Activated CD8-positive, alpha-beta T cell treated with anti-CD3 and anti-CD28 coated beads for 36 hours (primary cell): ENCODE data around the gene LCP1. TPM values are rescaled to one million over a fixed set of nuclear protein-coding genes. Genes with fewer than 3 reads are reported as not detected.
A peak's percentile ranks its signal among the peaks of the same experiment; 100 is the strongest.

ENCODE experiments used
- ATAC-seq: fragments of 200-7000 bp; cut with Tn5 transposase; one replicate; pipeline ENCODE4 v1.10.0; 2021; ENCODE audit warnings: mild to moderate bottlenecking, moderate library complexity
- CTCF ChIA-PET: fragments of 350-600 bp; sonication (Branson Sonifier 250); formaldehyde crosslinking; loops from one replicate; lab custom pipeline; 2021; ENCODE audit warnings: antibody characterized with exemption; lab: Charles Lee
- POLR2A ChIA-PET: fragments of 350-600 bp; sonication (Branson Sonifier 250); formaldehyde crosslinking; loops from one replicate; lab custom pipeline; 2021; ENCODE audit warnings: antibody characterized with exemption; lab: Charles Lee
- DNase-seq: peaks from one replicate; pipeline ENCODE4 v3.0.0-alpha.2; 2020
- H3K27ac Mint-ChIP-seq: one replicate; pipeline ENCODE4 v1.8.0; 2021; ENCODE audit warnings: mild to moderate bottlenecking, mixed read lengths
- H3K27me3 Mint-ChIP-seq: one replicate; pipeline ENCODE4 v1.8.0; 2021; ENCODE audit warnings: mixed read lengths
- H3K36me3 Mint-ChIP-seq: one replicate; pipeline ENCODE4 v1.8.0; 2021; ENCODE audit warnings: low read depth, mixed read lengths
- H3K4me1 Mint-ChIP-seq: one replicate; pipeline ENCODE4 v1.8.0; 2021; ENCODE audit warnings: low read depth, mixed read lengths
- H3K4me3 Mint-ChIP-seq: one replicate; pipeline ENCODE4 v1.8.0; 2021; ENCODE audit warnings: mild to moderate bottlenecking, moderate library complexity, mixed read lengths
- H3K9me3 Mint-ChIP-seq: one replicate; pipeline ENCODE4 v1.8.0; 2021; ENCODE audit warnings: mixed read lengths
- intact Hi-C: fragments of 100-400 bp; cut with micrococcal nuclease; formaldehyde crosslinking; loops from one replicate; pipeline ENCODE4 v1.10.0; 2022
- total RNA-seq, 2 experiments: library from RNA; stranded (reverse); gene quantifications; one replicate each; pipeline ENCODE4 v1.2.3, GENCODE V29; 2021
- TF ChIP-seq, protein P1 (sequence below): fragments of 200-600 bp; IDR thresholded peaks from one replicate; pipeline ENCODE4 v1.8.0; 2022; ENCODE audit warnings: antibody characterized with exemption, mild to moderate bottlenecking

LCP1 gene
- total RNA-seq, 2 experiments from 2014 or later = 1,014 to 1,019 TPM

DNA sequence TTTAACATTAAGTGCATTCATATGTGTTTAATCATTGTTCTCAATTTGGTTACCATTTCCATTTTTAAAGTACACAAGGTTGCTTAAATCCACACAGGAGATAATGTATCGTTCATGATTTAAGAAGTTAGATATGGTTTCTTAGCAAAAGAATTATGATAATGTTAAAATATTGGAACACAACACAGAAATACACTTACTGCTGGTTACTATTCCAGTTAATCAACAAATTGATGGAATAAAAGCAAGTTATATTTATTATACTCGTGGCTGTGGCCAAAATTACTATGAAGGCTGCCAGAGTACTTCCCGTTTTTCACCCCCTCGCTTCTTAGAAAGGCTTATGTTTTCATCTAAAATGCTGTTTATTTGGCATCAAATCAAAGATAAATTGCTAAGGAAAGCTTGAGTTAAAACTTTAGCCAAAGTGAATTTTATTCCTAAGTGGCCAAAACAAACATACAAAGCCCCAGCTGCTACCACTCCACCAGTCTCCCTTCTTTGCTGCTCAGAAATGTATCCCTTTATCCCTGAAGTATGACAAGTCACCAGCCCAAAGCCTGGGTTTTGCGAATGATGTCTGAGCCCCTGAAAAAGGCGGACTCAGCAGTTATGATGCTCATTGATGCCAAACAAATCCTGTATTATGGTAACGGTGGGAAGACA is 27.7 kb downstream of the LCP1 start:
- Mint-ChIP-seq H3K4me1 (peaks cover 53% of the 10 kb centered on the region), H3K27me3 (no peaks in the 10 kb centered on the region), H3K27ac (peak overlapping the region; percentile 83), H3K4me3 (no peak overlapping the region), H3K9me3 (no peaks in the 10 kb centered on the region), H3K36me3 (peaks cover 81% of the 10 kb centered on the region)
- no peak for DNase-seq
- intact Hi-C loops = no loop called here
- TF ChIP-seq, protein P1, sequence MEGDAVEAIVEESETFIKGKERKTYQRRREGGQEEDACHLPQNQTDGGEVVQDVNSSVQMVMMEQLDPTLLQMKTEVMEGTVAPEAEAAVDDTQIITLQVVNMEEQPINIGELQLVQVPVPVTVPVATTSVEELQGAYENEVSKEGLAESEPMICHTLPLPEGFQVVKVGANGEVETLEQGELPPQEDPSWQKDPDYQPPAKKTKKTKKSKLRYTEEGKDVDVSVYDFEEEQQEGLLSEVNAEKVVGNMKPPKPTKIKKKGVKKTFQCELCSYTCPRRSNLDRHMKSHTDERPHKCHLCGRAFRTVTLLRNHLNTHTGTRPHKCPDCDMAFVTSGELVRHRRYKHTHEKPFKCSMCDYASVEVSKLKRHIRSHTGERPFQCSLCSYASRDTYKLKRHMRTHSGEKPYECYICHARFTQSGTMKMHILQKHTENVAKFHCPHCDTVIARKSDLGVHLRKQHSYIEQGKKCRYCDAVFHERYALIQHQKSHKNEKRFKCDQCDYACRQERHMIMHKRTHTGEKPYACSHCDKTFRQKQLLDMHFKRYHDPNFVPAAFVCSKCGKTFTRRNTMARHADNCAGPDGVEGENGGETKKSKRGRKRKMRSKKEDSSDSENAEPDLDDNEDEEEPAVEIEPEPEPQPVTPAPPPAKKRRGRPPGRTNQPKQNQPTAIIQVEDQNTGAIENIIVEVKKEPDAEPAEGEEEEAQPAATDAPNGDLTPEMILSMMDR = no peak
- ChIA-PET POLR2A (interaction anchor here (1.3 to 2.1 kb wide), 4 partner anchors 13 to 28 kb away, joined by 4 to 9 read pairs (median 6); partner anchors contain the start of gene LCP1), CTCF (interaction anchor here (2.2 kb wide), 1 partner anchor 28 kb away, joined by 10 read pairs; no protein-coding TSS in a partner anchor)
- no peak for ATAC-seq

DNA sequence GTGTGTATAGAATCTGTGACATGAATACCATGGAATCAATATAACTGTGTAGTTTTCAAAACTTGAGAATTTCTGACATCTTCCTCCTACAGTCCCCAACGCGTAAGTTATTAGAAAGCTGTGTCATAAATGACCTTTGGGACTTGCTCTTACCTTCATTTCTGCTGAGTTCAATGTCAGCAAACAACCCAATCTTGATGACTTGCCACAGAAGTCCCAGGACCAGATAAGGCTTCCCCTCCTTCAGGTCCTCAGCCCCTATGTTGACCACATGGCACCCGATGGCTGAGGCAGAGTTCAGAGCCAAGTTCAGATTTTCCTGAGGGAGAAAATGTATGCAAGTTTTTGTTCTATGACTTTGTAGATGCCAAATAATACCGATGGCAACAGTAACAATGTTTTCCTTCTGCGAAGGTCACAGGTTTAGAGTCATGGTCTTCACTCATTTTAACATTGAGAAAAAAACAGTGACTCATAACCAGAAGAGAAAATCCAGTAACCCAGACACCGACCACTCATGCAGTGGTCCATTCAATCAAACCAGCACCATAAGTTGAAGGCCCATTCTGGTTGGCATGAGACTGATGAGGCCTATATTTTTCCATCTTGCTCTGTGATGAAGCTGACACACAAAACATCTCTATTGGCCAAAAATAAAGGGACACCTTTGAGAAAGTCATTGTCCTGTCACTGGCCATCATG is 29.2 kb downstream of the LCP1 start:
- DNase-seq (no peak), ATAC-seq (peak; percentile 31)
- Mint-ChIP-seq H3K9me3 (no peaks in the 10 kb centered on the region), H3K4me1 (peaks cover 48% of the 10 kb centered on the region), H3K27me3 (no peaks in the 10 kb centered on the region), H3K36me3 (peaks cover 77% of the 10 kb centered on the region), H3K27ac (peak overlapping the region; percentile 83), H3K4me3 (no peak overlapping the region)
- TF ChIP-seq, protein P1 = no peak
- intact Hi-C loops = no loop called here
- POLR2A ChIA-PET = interaction anchor here (0.9 to 2.1 kb wide), 3 partner anchors 11 to 16 kb away, joined by 3 to 8 read pairs (median 4); no protein-coding TSS in a partner anchor
- CTCF ChIA-PET = interaction anchor here (0.6 to 1.3 kb wide), 4 partner anchors 14 to 106 kb away, joined by 3 to 6 read pairs (median 4); no protein-coding TSS in a partner anchor

DNA sequence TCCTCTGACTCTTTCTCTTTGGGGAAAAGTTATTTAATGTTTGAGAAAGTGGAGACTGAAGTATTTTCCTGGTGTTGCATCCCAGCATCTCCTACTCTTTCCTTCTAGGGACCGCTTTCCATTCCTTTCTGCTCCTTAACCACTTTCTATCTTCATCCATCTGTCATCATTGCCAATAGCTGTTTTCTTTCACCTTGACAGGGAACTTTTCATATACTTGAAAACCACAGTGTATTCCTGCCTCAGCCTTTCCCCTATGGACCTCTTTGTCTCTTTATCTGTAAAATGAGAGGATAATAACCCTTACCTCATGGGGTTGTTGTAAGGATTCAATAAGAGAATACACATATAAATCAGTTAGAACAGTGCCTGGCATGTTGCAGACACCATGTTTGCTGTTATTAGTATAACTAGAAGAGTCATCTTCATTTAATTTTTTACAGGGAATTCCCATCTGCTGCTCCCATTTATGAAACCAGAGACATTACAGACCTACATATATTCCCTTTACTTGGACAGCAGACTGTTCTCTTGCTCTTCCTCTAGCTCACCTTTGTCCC is 31.8 kb downstream of the LCP1 start:
- peaks cover 81% of the 10 kb centered on the region for H3K36me3 Mint-ChIP-seq
- H3K4me3 Mint-ChIP-seq = no peak overlapping the region
- POLR2A ChIA-PET = interaction anchor here (0.8 to 3.4 kb wide), 16 partner anchors 8 to 176 kb away, joined by 3 to 18 read pairs (median 5); partner anchors contain the start of gene LCP1
- intact Hi-C loops = no loop called here
- no peak for DNase-seq
- ATAC-seq = no peak
- peaks cover 51% of the 10 kb centered on the region for H3K4me1 Mint-ChIP-seq
- TF ChIP-seq, protein P1 = no peak
- peak overlapping the region; percentile 80 for H3K27ac Mint-ChIP-seq
- no peaks in the 10 kb centered on the region for H3K27me3 Mint-ChIP-seq
- H3K9me3 Mint-ChIP-seq = no peaks in the 10 kb centered on the region
- CTCF ChIA-PET = interaction anchor here (1.1 to 4.8 kb wide), 4 partner anchors 10 to 24 kb away, joined by 4 to 52 read pairs (median 8); no protein-coding TSS in a partner anchor

DNA sequence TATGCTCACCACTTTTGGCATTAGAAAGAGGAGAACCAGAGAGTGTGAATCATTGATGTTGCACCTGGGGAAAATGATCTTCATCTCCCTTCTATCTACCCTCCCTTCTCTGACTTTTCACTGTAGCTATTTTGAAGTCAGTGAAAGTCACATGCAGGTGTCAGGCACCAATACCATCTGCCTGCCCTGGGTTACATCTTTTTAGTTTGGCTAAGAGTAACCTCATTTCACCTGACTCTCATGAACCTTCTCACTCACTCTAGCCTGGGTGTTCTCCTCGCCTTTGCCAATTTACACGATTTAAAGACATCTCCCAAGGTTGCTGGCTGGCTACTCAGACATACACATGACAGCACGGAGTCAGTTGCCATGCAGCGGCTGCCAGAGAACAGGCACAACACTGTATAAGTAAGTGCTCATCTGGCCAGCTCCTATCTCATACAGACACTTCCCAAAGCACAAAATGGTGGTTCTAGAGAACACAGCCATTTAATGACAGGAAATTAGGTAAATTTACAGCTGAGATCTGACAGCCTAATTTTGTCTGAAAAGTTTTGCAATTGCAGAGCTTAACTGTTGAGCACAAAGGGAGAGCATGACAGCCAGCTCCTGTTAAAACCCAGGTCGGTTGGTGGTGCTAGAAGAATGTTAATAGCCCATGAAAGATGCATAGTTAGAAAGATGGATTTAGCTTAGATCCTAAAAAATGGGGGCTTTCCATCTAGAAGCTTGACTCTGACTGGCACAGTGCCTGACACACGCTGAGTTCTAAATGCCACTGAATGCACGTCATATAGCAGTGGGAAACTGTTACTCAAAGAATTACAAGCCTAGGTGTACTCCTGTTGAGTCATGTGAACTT is 32.5 kb downstream of the LCP1 start:
- ATAC-seq (peak; percentile 84), DNase-seq (peak; percentile 66)
- H3K4me3 Mint-ChIP-seq = no peak overlapping the region
- POLR2A ChIA-PET = interaction anchor here (0.8 to 3.4 kb wide), 14 partner anchors 10 to 176 kb away, joined by 3 to 18 read pairs (median 4); partner anchors contain the start of gene LCP1
- peaks cover 82% of the 10 kb centered on the region for H3K36me3 Mint-ChIP-seq
- H3K9me3 Mint-ChIP-seq = no peaks in the 10 kb centered on the region
- H3K27ac Mint-ChIP-seq = peak overlapping the region; percentile 80
- CTCF ChIA-PET = interaction anchor here (0.8 to 4.8 kb wide), 6 partner anchors 11 to 90 kb away, joined by 3 to 52 read pairs (median 4); no protein-coding TSS in a partner anchor
- no peaks in the 10 kb centered on the region for H3K27me3 Mint-ChIP-seq
- H3K4me1 Mint-ChIP-seq = peaks cover 53% of the 10 kb centered on the region
- intact Hi-C loops = no loop called here
- TF ChIP-seq, protein P1 = no peak
